Smooth muscle cell (in vitro differentiated cells): Measurements from ENCODE around the gene TMC6. TPM values are rescaled to one million over a fixed set of nuclear protein-coding genes. Genes with fewer than 3 reads are reported as not detected.

Experiments used
- DNase-seq: peaks from one replicate; lab custom pipeline; 2025; ENCODE audit not compliant: unreplicated experiment; lab: John Stamatoyannopoulos, UW
- H2AFZ ChIP-seq: fragments of 200-600 bp; sonication (generic); 2 replicates; pipeline ENCODE4 v1.6.0; 2016; ENCODE audit warnings: antibody characterized with exemption, low read depth, mild to moderate bottlenecking
- H3F3A ChIP-seq: fragments of 200-600 bp; sonication (generic); 2 replicates; pipeline ENCODE4 v1.6.0; 2017; ENCODE audit warnings: antibody characterized with exemption, low read depth
- H3K27ac ChIP-seq: fragments of 200-600 bp; sonication (generic); 2 replicates; pipeline ENCODE4 v1.5.1; 2016; ENCODE audit warnings: low read depth, mild to moderate bottlenecking
- H3K27me3 ChIP-seq: fragments of 200-600 bp; sonication (generic); 2 replicates; pipeline ENCODE4 v1.6.1; 2016; ENCODE audit warnings: low read depth, mild to moderate bottlenecking
- H3K36me3 ChIP-seq: fragments of 200-600 bp; sonication (generic); 2 replicates; pipeline ENCODE4 v1.5.1; 2016; ENCODE audit warnings: low read depth
- H3K4me1 ChIP-seq: fragments of 200-600 bp; sonication (generic); 2 replicates; pipeline ENCODE4 v1.5.1; 2016; ENCODE audit warnings: low read depth
- H3K4me2 ChIP-seq: fragments of 200-600 bp; sonication (generic); 2 replicates; pipeline ENCODE4 v1.6.0; 2016; ENCODE audit warnings: mild to moderate bottlenecking
- H3K4me3 ChIP-seq: fragments of 200-600 bp; sonication (generic); 2 replicates; pipeline ENCODE4 v1.5.1; 2016; ENCODE audit warnings: mild to moderate bottlenecking
- H3K79me2 ChIP-seq: fragments of 200-600 bp; sonication (generic); 2 replicates; pipeline ENCODE4 v1.6.0; 2016; ENCODE audit warnings: low read depth, mild to moderate bottlenecking
- H3K9ac ChIP-seq: fragments of 200-600 bp; sonication (generic); 2 replicates; pipeline ENCODE4 v1.6.0; 2016; ENCODE audit warnings: low read depth
- H3K9me3 ChIP-seq: fragments of 200-600 bp; sonication (generic); replicated peaks from 2 replicates; pipeline ENCODE4 v1.5.1; 2016; ENCODE audit warnings: low read depth
- H4K20me1 ChIP-seq: fragments of 200-600 bp; sonication (generic); 2 replicates; pipeline ENCODE4 v1.6.0; 2016; ENCODE audit warnings: low read depth
- WGBS: methylation state at CpG from one replicate; pipeline ENCODE4 v1.1.7; 2016; ENCODE audit warnings: low lambda C conversion rate; 5-methylcytosine and 5-hydroxymethylcytosine counted together
- polyA plus RNA-seq: library from polyadenylated mRNA; unstranded; fragments of >200 nt; fragmentation: Nextera tagmentation; extraction: Ambion mirVana; gene quantifications from 2 replicates; pipeline ENCODE4 v1.2.1, GENCODE V29; 2016
- total RNA-seq: library from RNA; depleted of rRNA; stranded (reverse); fragments of >200 nt; gene quantifications from 2 replicates; pipeline ENCODE4 v1.2.3, GENCODE V29; 2014
- TF ChIP-seq, protein P1 (sequence below): fragments of 200-600 bp; sonication (generic); IDR thresholded peaks from 2 replicates; pipeline ENCODE4 v1.5.1; 2017; ENCODE audit warnings: borderline replicate concordance, mild to moderate bottlenecking, antibody characterized with exemption; ENCODE audit not compliant: insufficient read depth, poor library complexity, severe bottlenecking

Gene TMC6
- total and polyA plus RNA-seq, 2 experiments from 2014 or later: 40.2 to 42.2 TPM

DNA sequence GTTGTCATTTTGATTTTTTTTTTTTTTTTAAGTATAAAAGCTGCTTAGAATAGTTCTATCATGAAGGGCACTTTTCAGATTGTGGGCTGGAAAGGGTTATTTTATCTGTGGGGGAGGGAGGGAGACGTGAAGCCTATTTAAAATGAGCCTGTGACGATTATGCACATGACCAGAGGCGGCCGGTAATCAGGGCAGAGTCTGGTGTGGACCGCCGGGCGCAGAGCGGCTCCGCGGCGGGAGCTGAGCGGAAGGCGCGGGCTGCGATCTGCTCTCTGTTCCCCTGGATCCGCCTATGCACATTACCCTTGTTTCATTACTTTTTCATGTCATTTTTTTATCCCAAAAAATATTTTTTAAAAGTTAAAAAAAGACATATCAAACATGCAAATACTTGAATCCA lies 23.5 kb downstream of the TMC6 start:
- no peaks in the 10 kb centered on the region for H3K79me2 ChIP-seq
- no peaks in the 10 kb centered on the region for H4K20me1 ChIP-seq
- TF ChIP-seq, protein P1, sequence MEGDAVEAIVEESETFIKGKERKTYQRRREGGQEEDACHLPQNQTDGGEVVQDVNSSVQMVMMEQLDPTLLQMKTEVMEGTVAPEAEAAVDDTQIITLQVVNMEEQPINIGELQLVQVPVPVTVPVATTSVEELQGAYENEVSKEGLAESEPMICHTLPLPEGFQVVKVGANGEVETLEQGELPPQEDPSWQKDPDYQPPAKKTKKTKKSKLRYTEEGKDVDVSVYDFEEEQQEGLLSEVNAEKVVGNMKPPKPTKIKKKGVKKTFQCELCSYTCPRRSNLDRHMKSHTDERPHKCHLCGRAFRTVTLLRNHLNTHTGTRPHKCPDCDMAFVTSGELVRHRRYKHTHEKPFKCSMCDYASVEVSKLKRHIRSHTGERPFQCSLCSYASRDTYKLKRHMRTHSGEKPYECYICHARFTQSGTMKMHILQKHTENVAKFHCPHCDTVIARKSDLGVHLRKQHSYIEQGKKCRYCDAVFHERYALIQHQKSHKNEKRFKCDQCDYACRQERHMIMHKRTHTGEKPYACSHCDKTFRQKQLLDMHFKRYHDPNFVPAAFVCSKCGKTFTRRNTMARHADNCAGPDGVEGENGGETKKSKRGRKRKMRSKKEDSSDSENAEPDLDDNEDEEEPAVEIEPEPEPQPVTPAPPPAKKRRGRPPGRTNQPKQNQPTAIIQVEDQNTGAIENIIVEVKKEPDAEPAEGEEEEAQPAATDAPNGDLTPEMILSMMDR: no peak
- H3K9me3 ChIP-seq: no peaks in the 10 kb centered on the region
- no peaks in the 10 kb centered on the region for H3K27me3 ChIP-seq
- H2AFZ ChIP-seq: no peak overlapping the region
- 86% methylated on average over 16 of the region's 16 CpGs for WGBS
- no peaks in the 10 kb centered on the region for H3K4me1 ChIP-seq
- no peak overlapping the region for H3K4me3 ChIP-seq
- H3K4me2 ChIP-seq: no peak overlapping the region
- no peaks in the 10 kb centered on the region for H3F3A ChIP-seq
- DNase-seq: no peak
- no peak overlapping the region for H3K27ac ChIP-seq
- no peak overlapping the region for H3K9ac ChIP-seq
- H3K36me3 ChIP-seq: no peaks in the 10 kb centered on the region

GRCh38 chr17:78104540-78104941 lies 24.0 kb downstream of the TMC6 start:
- Histone ChIP-seq H3K4me2 (no peak overlapping the region), H2AFZ (no peak overlapping the region), H3K27me3 (no peaks in the 10 kb centered on the region), H3K4me3 (no peak overlapping the region), H3K9me3 (no peaks in the 10 kb centered on the region), H4K20me1 (no peaks in the 10 kb centered on the region), H3F3A (no peaks in the 10 kb centered on the region), H3K79me2 (no peaks in the 10 kb centered on the region), H3K9ac (no peak overlapping the region), H3K27ac (no peak overlapping the region), H3K36me3 (no peaks in the 10 kb centered on the region), H3K4me1 (no peaks in the 10 kb centered on the region)
- WGBS: 98% methylated on average over 28 of the region's 28 CpGs
- DNase-seq: no peak
- TF ChIP-seq, protein P1: no peak

DNA sequence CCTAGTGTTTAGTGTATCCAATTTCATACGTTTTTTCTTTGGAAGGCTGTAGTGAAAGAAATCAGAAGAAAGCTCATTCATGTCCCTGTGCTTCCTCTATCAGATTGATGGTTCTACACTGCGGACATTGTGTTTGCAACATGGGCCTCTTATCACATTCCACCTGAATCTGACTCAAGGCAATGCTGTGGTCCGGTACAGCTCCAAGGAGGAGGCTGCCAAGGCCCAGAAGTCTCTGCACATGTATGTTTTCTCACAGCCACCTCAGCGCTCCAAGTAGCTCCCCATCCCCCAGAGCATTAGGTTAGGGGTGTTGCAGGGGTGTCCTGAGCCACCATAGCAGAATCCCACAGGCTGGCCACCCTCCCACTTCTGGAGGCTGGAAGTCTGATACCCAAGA lies 25.2 kb downstream of the TMC6 start:
- H2AFZ ChIP-seq: no peak overlapping the region
- WGBS: 93% methylated on average over 4 of the region's 4 CpGs
- H3K4me1 ChIP-seq: no peaks in the 10 kb centered on the region
- no peaks in the 10 kb centered on the region for H4K20me1 ChIP-seq
- H3K9ac ChIP-seq: no peak overlapping the region
- TF ChIP-seq, protein P1: no peak
- H3K27me3 ChIP-seq: no peaks in the 10 kb centered on the region
- no peak overlapping the region for H3K27ac ChIP-seq
- no peak overlapping the region for H3K4me3 ChIP-seq
- no peaks in the 10 kb centered on the region for H3F3A ChIP-seq
- H3K9me3 ChIP-seq: no peaks in the 10 kb centered on the region
- no peaks in the 10 kb centered on the region for H3K79me2 ChIP-seq
- no peak for DNase-seq
- no peak overlapping the region for H3K4me2 ChIP-seq
- no peaks in the 10 kb centered on the region for H3K36me3 ChIP-seq

DNA sequence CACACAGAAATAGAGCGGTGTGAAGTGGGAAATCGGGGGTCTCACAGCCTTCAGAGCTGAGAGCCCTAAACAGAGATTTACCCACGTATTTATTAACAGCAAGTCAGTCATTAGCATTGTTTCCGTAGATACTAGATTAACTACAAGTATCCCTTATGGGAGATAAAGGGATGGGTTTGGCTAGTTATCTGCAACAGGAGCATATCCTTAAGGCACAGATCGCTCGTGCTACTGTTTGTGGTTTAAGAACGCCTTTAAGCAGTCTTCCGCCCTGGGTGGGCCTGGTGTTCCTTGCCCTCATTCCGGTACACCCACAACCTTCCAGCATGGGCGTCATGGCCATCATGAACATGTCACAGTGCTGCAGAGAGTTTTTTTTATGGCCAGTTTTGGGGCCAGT lies 27.0 kb downstream of the TMC6 start:
- Histone ChIP-seq H4K20me1 (no peaks in the 10 kb centered on the region), H3K27me3 (no peaks in the 10 kb centered on the region), H3K27ac (no peak overlapping the region), H3K9me3 (no peaks in the 10 kb centered on the region), H3K9ac (no peak overlapping the region), H3F3A (no peaks in the 10 kb centered on the region), H3K4me2 (no peak overlapping the region), H3K4me3 (no peak overlapping the region), H2AFZ (no peak overlapping the region), H3K36me3 (no peaks in the 10 kb centered on the region), H3K4me1 (no peaks in the 10 kb centered on the region), H3K79me2 (no peaks in the 10 kb centered on the region)
- DNase-seq: no peak
- TF ChIP-seq, protein P1: no peak
- WGBS: 98% methylated on average over 10 of the region's 10 CpGs
